Natural killer cell treated with Interleukin-12 subunit alpha and Interleukin-12 subunit beta and Interleukin-15 and Interleukin-18, amount 100 ng/mL, for 72 hours (primary cell): ENCODE measurements around the gene SH3RF1. TPM values are rescaled to one million over a fixed set of nuclear protein-coding genes. Genes with fewer than 3 reads are reported as not detected.

ENCODE experiments used
- ATAC-seq, 2 donors: fragments of 150-1000 bp; cut with Tn5 transposase in 1 of 2; sonication (Bioruptor Pico), chemical (Tn5 transposase) in 1 of 2; 2 replicates each; pipeline ENCODE4 v1.10.0; 2021
- DNase-seq: peaks from one replicate; pipeline ENCODE4 v3.0.0; 2022; ENCODE audit warnings: low spot score
- H3K27ac Mint-ChIP-seq, 2 donors: 1 replicate in 1 of 2; 2 replicates in 1 of 2; pipeline ENCODE4 v1.8.0; 2022; ENCODE audit warnings: mixed read lengths in 2 of 2, mild to moderate bottlenecking in 1 of 2, moderate library complexity in 1 of 2
- H3K27me3 Mint-ChIP-seq, 2 donors: 1 replicate in 1 of 2; 2 replicates in 1 of 2; pipeline ENCODE4 v1.8.0; 2022; ENCODE audit warnings: mixed read lengths in 2 of 2
- H3K36me3 Mint-ChIP-seq: one replicate; pipeline ENCODE4 v1.8.0; 2022; ENCODE audit warnings: mixed read lengths
- H3K4me1 Mint-ChIP-seq, 2 donors: 1 replicate in 1 of 2; 2 replicates in 1 of 2; pipeline ENCODE4 v1.8.0; 2022; ENCODE audit warnings: low read depth in 2 of 2, mixed read lengths in 2 of 2, mild to moderate bottlenecking in 1 of 2
- H3K4me3 Mint-ChIP-seq: one replicate; pipeline ENCODE4 v1.8.0; 2022; ENCODE audit warnings: mixed read lengths
- H3K9me3 Mint-ChIP-seq: 2 replicates; pipeline ENCODE4 v1.8.0; 2022; ENCODE audit warnings: mixed read lengths
- total RNA-seq, 2 donors: library from RNA; stranded (reverse); gene quantifications; one replicate each; pipeline ENCODE4 v1.2.3, GENCODE V29; 2022

The SH3RF1 gene
- total RNA-seq, 2 donors from 2014 or later, result 0.64 to 1.3 TPM

DNA sequence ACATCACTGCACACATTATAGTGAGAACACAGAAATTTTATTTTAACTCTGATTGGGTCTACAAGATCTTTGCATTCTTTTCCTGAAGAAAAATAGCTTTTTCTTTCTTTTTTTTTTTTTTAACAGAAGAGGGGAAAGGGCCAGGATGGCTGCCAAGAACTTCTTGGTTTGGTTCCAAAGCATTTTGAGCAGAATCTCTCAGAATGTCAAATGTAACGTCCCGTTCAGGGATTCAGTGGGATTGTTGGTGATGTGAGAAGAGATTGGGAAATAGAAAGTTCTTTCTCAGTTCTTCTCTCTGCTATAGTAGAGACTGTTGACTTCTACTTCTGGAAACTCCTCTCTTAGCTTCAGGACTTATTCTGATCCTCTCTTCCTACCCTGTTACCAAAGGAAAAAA, 189.8 kb downstream of the SH3RF1 start:
- H3K36me3 Mint-ChIP-seq, result no peaks in the 10 kb centered on the region
- H3K4me1 Mint-ChIP-seq, result peaks cover 9 to 11% of the 10 kb centered on the region in 2 donors
- DNase-seq (no peak), ATAC-seq (no peak)
- H3K9me3 Mint-ChIP-seq, result no peaks in the 10 kb centered on the region
- no peaks in the 10 kb centered on the region for H3K27me3 Mint-ChIP-seq
- H3K27ac Mint-ChIP-seq, result no peak overlapping the region
- no peak overlapping the region for H3K4me3 Mint-ChIP-seq

DNA sequence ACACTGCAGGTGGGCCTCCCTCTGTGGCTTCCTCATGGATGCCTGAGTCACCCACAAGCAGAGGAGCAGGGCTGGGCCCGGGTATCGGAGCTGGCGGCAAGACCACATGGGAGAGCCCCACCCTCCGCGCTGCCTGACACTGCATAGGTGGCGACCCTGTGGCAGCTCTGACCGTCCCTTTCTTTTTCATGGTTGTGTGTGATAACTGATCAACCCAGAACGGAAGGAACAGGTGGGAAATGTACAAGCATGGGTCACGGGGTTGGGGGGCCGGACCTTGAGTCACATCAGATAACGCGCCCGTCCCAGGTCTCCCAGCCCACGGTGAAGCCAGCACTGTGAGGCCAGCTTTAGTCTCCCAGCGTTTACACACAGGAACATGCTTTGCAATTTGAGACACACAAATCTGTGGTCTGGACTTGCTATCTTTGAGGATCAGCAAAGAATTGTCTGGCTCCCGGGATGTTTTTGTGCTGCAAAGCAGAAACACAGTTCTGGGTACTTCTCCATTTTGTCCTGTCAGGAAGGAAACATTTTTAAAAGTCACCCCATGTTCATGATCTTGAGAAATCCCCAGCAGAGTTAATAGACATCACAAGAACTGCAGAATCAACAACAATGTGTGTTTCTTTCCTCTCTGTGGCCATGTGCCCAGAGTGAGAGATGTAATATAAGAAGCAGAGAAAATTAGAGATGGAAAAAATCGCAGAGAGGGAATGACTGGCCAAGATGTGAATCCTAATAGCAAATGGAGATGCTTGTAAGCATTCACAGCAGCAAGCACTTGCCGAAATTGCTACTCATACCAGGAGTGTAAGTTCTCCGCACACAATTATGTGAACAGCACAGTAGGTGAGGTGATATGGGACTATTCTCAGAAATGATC, 190.6 kb downstream of the SH3RF1 start:
- no peaks in the 10 kb centered on the region for H3K9me3 Mint-ChIP-seq
- peak; percentile 54 to 69 for ATAC-seq
- H3K27me3 Mint-ChIP-seq, result no peaks in the 10 kb centered on the region
- H3K36me3 Mint-ChIP-seq, result no peaks in the 10 kb centered on the region
- H3K27ac Mint-ChIP-seq, result no peak overlapping the region
- DNase-seq, result peak; percentile 64
- H3K4me3 Mint-ChIP-seq, result peak overlapping the region; percentile 65
- peaks cover 9 to 11% of the 10 kb centered on the region in 2 donors for H3K4me1 Mint-ChIP-seq

- H3K36me3 Mint-ChIP-seq, result no peaks in the 10 kb centered on the region
- ATAC-seq (no peak), DNase-seq (no peak)
- no peaks in the 10 kb centered on the region for H3K27me3 Mint-ChIP-seq
- no peak overlapping the region for H3K27ac Mint-ChIP-seq
- no peaks in the 10 kb centered on the region for H3K9me3 Mint-ChIP-seq
- no peak overlapping the region for H3K4me3 Mint-ChIP-seq
- peaks cover 2 to 5% of the 10 kb centered on the region in 2 donors for H3K4me1 Mint-ChIP-seq
These were observed 196.6 kb downstream of the SH3RF1 start for GRCh38 chr4:169074117-169074516.

DNA sequence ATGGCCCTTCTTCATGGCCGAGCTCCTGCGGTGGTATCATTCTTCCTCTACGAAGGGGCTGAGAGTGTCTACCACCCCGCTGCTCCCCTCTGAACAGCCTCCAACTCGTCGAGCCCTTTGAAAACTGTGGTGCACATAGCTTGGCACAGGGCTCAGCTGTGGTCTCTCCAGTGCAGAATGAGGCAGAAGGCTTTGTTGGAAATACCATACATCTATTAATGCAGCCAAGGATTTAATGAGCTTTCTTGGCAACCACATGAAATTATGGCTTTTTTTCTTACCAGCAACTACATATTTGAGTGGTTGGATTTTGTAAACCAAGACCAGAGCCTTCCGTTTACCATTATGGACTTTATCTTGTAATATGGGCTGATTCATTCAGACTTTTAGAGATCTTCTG, 199.0 kb downstream of the SH3RF1 start:
- Mint-ChIP-seq H3K4me3 (no peak overlapping the region), H3K36me3 (no peaks in the 10 kb centered on the region), H3K9me3 (no peaks in the 10 kb centered on the region), H3K4me1 (peaks cover 8 to 13% of the 10 kb centered on the region in 2 donors), H3K27ac (peak overlapping the region in 1 of 2 donors; percentile 37), H3K27me3 (no peaks in the 10 kb centered on the region)
- ATAC-seq, result no peak
- DNase-seq, result no peak

DNA sequence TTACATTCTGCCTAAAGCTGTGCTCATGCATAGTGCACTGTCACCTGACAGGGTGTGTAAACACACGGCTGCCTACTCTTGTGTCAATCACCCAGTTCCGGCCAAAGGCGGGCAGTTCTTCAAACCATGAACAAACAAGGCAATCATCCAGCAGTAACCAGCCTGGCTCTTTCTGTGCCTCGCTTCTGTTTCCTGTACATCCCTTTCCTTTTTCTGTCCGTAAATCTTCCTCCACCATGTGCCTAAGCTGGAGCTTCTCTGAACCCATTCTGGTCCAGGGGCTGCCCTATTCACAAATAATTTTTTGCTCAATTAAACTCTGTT, 199.9 kb downstream of the SH3RF1 start:
- Mint-ChIP-seq H3K27me3 (no peaks in the 10 kb centered on the region), H3K27ac (peak overlapping the region in 1 of 2 donors; percentile 16), H3K9me3 (no peaks in the 10 kb centered on the region), H3K4me3 (peak overlapping the region; percentile 21), H3K4me1 (peaks cover 7 to 13% of the 10 kb centered on the region in 2 donors), H3K36me3 (no peaks in the 10 kb centered on the region)
- ATAC-seq (peak in 1 of 2 donors; percentile 65), DNase-seq (no peak)

- Mint-ChIP-seq H3K36me3 (no peaks in the 10 kb centered on the region), H3K4me1 (peaks cover 7 to 13% of the 10 kb centered on the region in 2 donors), H3K27ac (no peak overlapping the region), H3K9me3 (no peaks in the 10 kb centered on the region), H3K4me3 (no peak overlapping the region), H3K27me3 (no peaks in the 10 kb centered on the region)
- ATAC-seq (no peak), DNase-seq (no peak)
These were observed 200.5 kb downstream of the SH3RF1 start for GRCh38 chr4:169070071-169070894.

DNA sequence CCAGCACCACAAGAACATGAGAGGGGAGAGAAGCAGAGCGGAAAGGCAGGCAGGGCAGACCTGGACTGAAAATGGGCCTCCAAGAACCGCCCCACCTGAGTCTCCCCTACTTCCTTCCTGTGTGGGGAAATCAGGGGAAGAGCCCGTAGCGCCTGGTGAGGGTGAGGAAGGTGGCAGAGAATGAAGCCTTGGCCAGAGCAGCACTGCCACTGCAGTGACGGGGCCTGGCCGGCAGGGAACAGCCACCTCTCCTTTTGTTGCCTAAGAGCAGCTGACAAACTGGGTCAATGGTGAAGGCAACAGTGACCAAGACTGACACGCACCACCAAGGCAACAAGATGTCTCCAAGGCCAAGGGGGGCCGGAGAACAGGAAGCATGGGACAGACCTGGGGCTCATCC, 202.3 kb downstream of the SH3RF1 start:
- no peaks in the 10 kb centered on the region for H3K27me3 Mint-ChIP-seq
- H3K4me3 Mint-ChIP-seq, result peak overlapping the region; percentile 20
- peak overlapping the region in 1 of 2 donors; percentile 11 for H3K27ac Mint-ChIP-seq
- no peaks in the 10 kb centered on the region for H3K36me3 Mint-ChIP-seq
- ATAC-seq (peak; percentile 52 to 79), DNase-seq (no peak)
- H3K9me3 Mint-ChIP-seq, result no peaks in the 10 kb centered on the region
- peaks cover 7 to 13% of the 10 kb centered on the region in 2 donors for H3K4me1 Mint-ChIP-seq

DNA sequence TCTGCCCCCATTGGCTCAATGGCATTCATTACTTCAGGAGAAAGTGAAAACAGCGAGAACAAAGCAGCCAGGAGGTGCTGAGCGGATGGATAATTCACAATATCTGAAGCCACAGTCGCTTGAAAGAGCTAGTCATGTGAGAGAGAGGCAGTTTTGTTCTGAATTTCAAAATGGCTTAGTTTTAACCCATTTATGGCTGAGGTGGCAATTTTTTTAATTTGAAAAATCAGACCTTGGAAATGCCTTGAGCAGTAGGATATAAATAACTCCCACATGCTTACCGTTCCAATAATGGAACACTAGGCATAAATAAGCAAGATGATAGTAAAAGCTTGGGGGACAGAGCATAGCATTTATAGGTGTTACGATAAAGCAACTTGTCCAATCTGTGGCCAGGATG, 203.8 kb downstream of the SH3RF1 start:
- ATAC-seq (no peak), DNase-seq (no peak)
- Mint-ChIP-seq H3K9me3 (no peaks in the 10 kb centered on the region), H3K36me3 (no peaks in the 10 kb centered on the region), H3K27me3 (no peaks in the 10 kb centered on the region), H3K4me3 (no peak overlapping the region), H3K27ac (no peak overlapping the region), H3K4me1 (peaks cover 7 to 13% of the 10 kb centered on the region in 2 donors)

- ATAC-seq, result no peak
- Mint-ChIP-seq H3K27ac (no peak overlapping the region), H3K4me3 (no peak overlapping the region), H3K36me3 (no peaks in the 10 kb centered on the region), H3K4me1 (peaks cover 7% of the 10 kb centered on the region in 2 donors), H3K27me3 (no peaks in the 10 kb centered on the region), H3K9me3 (no peaks in the 10 kb centered on the region)
- no peak for DNase-seq
These were observed 206.5 kb downstream of the SH3RF1 start for GRCh38 chr4:169064296-169064695.

DNA sequence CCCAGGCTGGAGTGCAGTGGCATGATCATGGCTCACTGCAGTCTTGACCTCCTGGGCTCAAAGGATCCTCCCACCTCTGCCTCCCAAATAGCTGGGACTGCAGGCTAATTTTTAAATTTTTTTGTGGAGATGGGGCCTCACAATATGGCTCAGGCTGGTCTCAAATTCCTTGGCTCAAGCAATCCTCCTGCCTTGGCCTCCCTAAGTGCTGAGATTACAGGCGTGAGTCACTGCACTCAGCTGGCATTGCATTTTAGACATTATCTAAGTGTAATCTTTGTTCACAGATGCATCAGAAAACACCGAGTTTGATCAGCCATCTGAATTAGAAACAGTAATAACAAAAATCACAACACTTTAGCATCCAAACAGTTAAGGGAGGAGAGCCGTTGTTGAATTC, 207.3 kb downstream of the SH3RF1 start:
- H3K4me3 Mint-ChIP-seq, result no peak overlapping the region
- peaks cover 4% of the 10 kb centered on the region in 2 donors for H3K4me1 Mint-ChIP-seq
- H3K36me3 Mint-ChIP-seq, result no peaks in the 10 kb centered on the region
- H3K27ac Mint-ChIP-seq, result no peak overlapping the region
- H3K27me3 Mint-ChIP-seq, result no peaks in the 10 kb centered on the region
- H3K9me3 Mint-ChIP-seq, result no peaks in the 10 kb centered on the region
- DNase-seq, result no peak
- ATAC-seq, result no peak

DNA sequence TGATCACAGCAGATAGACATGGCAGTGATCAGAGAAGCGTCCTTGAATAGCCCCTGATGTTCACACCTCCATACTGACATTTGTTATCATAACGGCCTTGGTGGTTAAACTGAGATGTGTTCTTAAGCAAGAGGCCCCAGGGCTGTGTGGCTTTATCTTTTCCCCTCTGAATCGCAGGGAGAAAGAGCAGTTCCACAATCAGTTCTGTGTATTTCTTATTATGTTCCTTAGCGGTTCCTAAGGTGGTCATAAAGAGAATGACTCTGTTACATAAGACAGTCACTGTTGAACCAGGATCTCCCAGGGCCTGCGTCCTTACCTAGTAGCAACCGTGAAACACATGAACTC, 207.9 kb downstream of the SH3RF1 start:
- Mint-ChIP-seq H3K36me3 (no peaks in the 10 kb centered on the region), H3K27ac (no peak overlapping the region), H3K4me1 (no peaks in the 10 kb centered on the region), H3K4me3 (no peak overlapping the region), H3K9me3 (no peaks in the 10 kb centered on the region), H3K27me3 (no peaks in the 10 kb centered on the region)
- DNase-seq (no peak), ATAC-seq (no peak)

DNA sequence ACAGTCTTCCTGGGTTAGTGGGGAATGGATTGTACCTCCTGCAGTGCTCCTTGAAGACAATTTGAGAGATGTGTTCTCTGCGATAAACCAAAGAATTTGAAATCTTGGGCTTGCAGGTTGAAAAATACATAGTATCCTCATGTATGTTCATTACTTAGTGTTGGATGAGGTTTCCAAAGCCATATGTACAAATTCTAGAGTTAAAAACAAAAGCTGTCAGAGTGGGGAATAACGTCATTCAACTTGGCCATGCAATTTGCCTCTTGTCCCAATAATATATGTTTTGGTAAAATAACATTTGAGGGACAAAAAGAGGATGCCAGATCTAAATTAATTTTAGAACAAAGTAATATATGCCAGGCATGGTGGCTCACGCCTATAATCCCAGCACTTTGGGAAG, 209.4 kb downstream of the SH3RF1 start:
- Mint-ChIP-seq H3K27me3 (peaks cover 0 to 2% of the 10 kb centered on the region in 2 donors), H3K4me1 (no peaks in the 10 kb centered on the region), H3K27ac (no peak overlapping the region), H3K4me3 (no peak overlapping the region), H3K36me3 (no peaks in the 10 kb centered on the region), H3K9me3 (no peaks in the 10 kb centered on the region)
- no peak for DNase-seq
- ATAC-seq, result no peak

GRCh38 chr4:169060391-169061091, 210.2 kb downstream of the SH3RF1 start:
- H3K4me3 Mint-ChIP-seq, result no peak overlapping the region
- ATAC-seq (no peak), DNase-seq (no peak)
- H3K27me3 Mint-ChIP-seq, result peaks cover 2 to 9% of the 10 kb centered on the region in 2 donors
- no peaks in the 10 kb centered on the region for H3K9me3 Mint-ChIP-seq
- H3K4me1 Mint-ChIP-seq, result no peaks in the 10 kb centered on the region
- H3K36me3 Mint-ChIP-seq, result no peaks in the 10 kb centered on the region
- no peak overlapping the region for H3K27ac Mint-ChIP-seq
